Esophagus muscularis mucosa (tissue), 4 donors: ENCODE measurements around the gene CXCL12. TPM values are rescaled to one million over a fixed set of nuclear protein-coding genes. Genes with fewer than 3 reads are reported as not detected.

Experiments used
- DNase-seq: peaks from one replicate; pipeline ENCODE4 v3.0.0-alpha.2; 2017; ENCODE audit errors: extremely low spot score
- H3K27ac ChIP-seq, 4 donors: fragments of 200-600 bp; sonication (generic); replicated peaks in 1 of 4; 1 replicate in 3 of 4; 2 replicates in 1 of 4; pipeline ENCODE4 v1.5.1; 2016 to 2019; ENCODE audit warnings: mild to moderate bottlenecking in 1 of 4
- H3K27me3 ChIP-seq, 4 donors: fragments of 200-600 bp; sonication (generic); one replicate each; pipeline versions ENCODE4 v1.5.1 to v1.6.0; 2016 to 2019
- H3K36me3 ChIP-seq, 4 donors: fragments of 200-600 bp; sonication (generic); one replicate each; pipeline ENCODE4 v1.5.1; 2016 to 2019
- H3K4me1 ChIP-seq, 4 donors: fragments of 200-600 bp; sonication (generic); one replicate each; pipeline ENCODE4 v1.5.1; 2016 to 2019
- H3K4me3 ChIP-seq, 4 donors: fragments of 200-600 bp; sonication (generic); 1 replicate in 2 of 4; 2 replicates in 2 of 4; pipeline ENCODE4 v1.5.1; 2016 to 2019; ENCODE audit warnings: mild to moderate bottlenecking in 4 of 4, moderate library complexity in 1 of 4
- H3K9me3 ChIP-seq, 4 donors: fragments of 200-600 bp; sonication (generic); 1 replicate in 3 of 4; 2 replicates in 1 of 4; pipeline ENCODE4 v1.5.1; 2016 to 2019
- CTCF ChIP-seq, 3 experiments: fragments of 200-600 bp in 2 of 3; fragments of 450-650 bp in 1 of 3; sonication (generic) in 2 of 3; IDR thresholded peaks; one replicate each; pipeline ENCODE4 v1.5.1; 2017 to 2019; ENCODE audit warnings: antibody characterized with exemption in 3 of 3, mild to moderate bottlenecking in 2 of 3, moderate library complexity in 1 of 3
- EP300 ChIP-seq: sonication (generic); formaldehyde crosslinking; IDR thresholded peaks from one replicate; pipeline ENCODE4 v1.6.1; 2017; ENCODE audit warnings: antibody characterized with exemption
- POLR2A ChIP-seq: fragments of 450-650 bp; IDR thresholded peaks from one replicate; pipeline ENCODE4 v1.6.1; 2017; ENCODE audit warnings: antibody characterized with exemption, moderate library complexity, mild to moderate bottlenecking, low read depth
- POLR2AphosphoS5 ChIP-seq, 2 donors: sonication (generic); formaldehyde crosslinking; IDR thresholded peaks; one replicate each; pipeline ENCODE4 v1.6.1; 2017; ENCODE audit warnings: antibody characterized with exemption in 2 of 2
- WGBS: methylation state at CpG from one replicate; pipeline ENCODE4 v1.1.5; 2018; 5-methylcytosine and 5-hydroxymethylcytosine counted together
- intact Hi-C: fragments of 100-400 bp; cut with DNase I; formaldehyde crosslinking; loops from one replicate; pipeline ENCODE4 v1.15.1; 2023
- total RNA-seq, 4 donors: library from RNA; depleted of rRNA; stranded (reverse); fragments of >200 nt; gene quantifications; one replicate each; pipeline versions ENCODE4 v1.1.0 to v1.2.1, GENCODE V29; 2016

The CXCL12 gene
- total RNA-seq, 4 donors from 2014 or later, result 47.9 to 88.8 (median 51.8) TPM

- no peak for DNase-seq
- H3K4me1 ChIP-seq, result no peaks in the 10 kb centered on the region
- TF ChIP-seq POLR2A (no peak), POLR2AphosphoS5 (IDR thresholded peaks at IDR 0.05) (no peak), EP300 (no peak), CTCF (IDR thresholded peaks at IDR 0.05) (no peak)
- H3K4me3 ChIP-seq, result no peak overlapping the region
- H3K27me3 ChIP-seq, result peaks cover 0 to 11% (median 0%) of the 10 kb centered on the region in 4 donors
- intact Hi-C loops, result no loop called here
- 91% methylated on average over 5 of the region's 5 CpGs for WGBS
- no peaks in the 10 kb centered on the region for H3K9me3 ChIP-seq
- no peak overlapping the region for H3K27ac ChIP-seq
- no peaks in the 10 kb centered on the region for H3K36me3 ChIP-seq
Observed at GRCh38 chr10:44395396-44395795, 10.5 kb upstream of the CXCL12 start.

- no peak for TF ChIP-seq CTCF (IDR thresholded peaks at IDR 0.05)
- no peak for TF ChIP-seq EP300
- no peak for TF ChIP-seq POLR2AphosphoS5 (IDR thresholded peaks at IDR 0.05)
- TF ChIP-seq POLR2A, result no peak
- Histone ChIP-seq H3K27me3 (peaks cover 0 to 11% (median 0%) of the 10 kb centered on the region in 4 donors), H3K4me3 (no peak overlapping the region), H3K27ac (no peak overlapping the region), H3K4me1 (no peaks in the 10 kb centered on the region), H3K9me3 (no peaks in the 10 kb centered on the region), H3K36me3 (no peaks in the 10 kb centered on the region)
- 97% methylated on average over 3 of the region's 4 CpGs for WGBS
- peak; percentile 84 for DNase-seq
- intact Hi-C loops, result no loop called here
Observed at GRCh38 chr10:44394696-44395381, 9.9 kb upstream of the CXCL12 start.

- no peak overlapping the region for H3K27ac ChIP-seq
- H3K4me1 ChIP-seq, result no peaks in the 10 kb centered on the region
- peak; percentile 70 for DNase-seq
- TF ChIP-seq CTCF (IDR thresholded peaks at IDR 0.05) (no peak), POLR2AphosphoS5 (IDR thresholded peaks at IDR 0.05) (no peak), EP300 (no peak), POLR2A (no peak)
- WGBS, result 91% methylated on average over 5 of the region's 5 CpGs
- no peaks in the 10 kb centered on the region for H3K9me3 ChIP-seq
- H3K36me3 ChIP-seq, result no peaks in the 10 kb centered on the region
- H3K27me3 ChIP-seq, result peaks cover 0 to 11% (median 0%) of the 10 kb centered on the region in 4 donors
- intact Hi-C loops, result no loop called here
- H3K4me3 ChIP-seq, result no peak overlapping the region
Observed at GRCh38 chr10:44393834-44394547, 9.1 kb upstream of the CXCL12 start.

GRCh38 chr10:44393051-44393630 is 8.2 kb upstream of the CXCL12 start:
- WGBS, result 82% methylated on average over 7 of the region's 7 CpGs
- peak; percentile 79 for DNase-seq
- H3K27me3 ChIP-seq, result peaks cover 0 to 8% (median 0%) of the 10 kb centered on the region in 4 donors
- intact Hi-C loops, result no loop called here
- H3K4me1 ChIP-seq, result no peaks in the 10 kb centered on the region
- H3K36me3 ChIP-seq, result no peaks in the 10 kb centered on the region
- H3K9me3 ChIP-seq, result no peaks in the 10 kb centered on the region
- no peak overlapping the region for H3K27ac ChIP-seq
- no peak overlapping the region for H3K4me3 ChIP-seq
- TF ChIP-seq POLR2AphosphoS5 (IDR thresholded peaks at IDR 0.05), result no peak
- no peak for TF ChIP-seq EP300
- no peak for TF ChIP-seq POLR2A
- TF ChIP-seq CTCF (IDR thresholded peaks at IDR 0.05), result no peak
